GOT3 (cell line): Measurements from ENCODE around the gene IQGAP2.
"Not testable (repeated sequence)": the region's sequence is repeated elsewhere in the genome, so short reads cannot be mapped to it uniquely, and the experiment has no call there.

Source experiments
- DNase-seq: peaks from one replicate; lab custom pipeline; 2025; ENCODE audit warnings: mixed read lengths; lab: John Stamatoyannopoulos, UW

Gene IQGAP2

GRCh38 chr5:76500633-76501393, 97.7 kb downstream of the IQGAP2 start:
- no peak for DNase-seq

GRCh38 chr5:76503929-76504328, 100.8 kb downstream of the IQGAP2 start:
- DNase-seq, result no peak

GRCh38 chr5:76504901-76505564, 101.9 kb downstream of the IQGAP2 start:
- DNase-seq, result no peak

DNA sequence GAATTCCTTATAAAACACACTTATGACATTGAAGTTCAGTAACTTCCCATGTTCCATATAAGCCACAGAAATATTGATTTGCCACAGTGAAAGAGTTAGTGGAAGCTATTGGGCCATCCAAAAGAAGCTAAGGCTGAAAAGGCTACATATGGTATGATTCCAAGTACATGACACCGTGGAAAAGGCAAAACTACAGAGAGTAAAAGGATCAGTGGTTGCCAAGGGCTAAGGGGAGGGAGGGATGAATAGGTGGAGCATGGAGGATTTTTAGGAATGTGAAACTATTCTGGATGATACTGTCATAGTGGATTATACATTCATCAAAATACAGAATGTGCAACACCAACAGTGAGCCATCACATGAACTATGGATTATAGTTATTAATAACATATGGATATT, 110.4 kb downstream of the IQGAP2 start:
- DNase-seq, result no peak

DNA sequence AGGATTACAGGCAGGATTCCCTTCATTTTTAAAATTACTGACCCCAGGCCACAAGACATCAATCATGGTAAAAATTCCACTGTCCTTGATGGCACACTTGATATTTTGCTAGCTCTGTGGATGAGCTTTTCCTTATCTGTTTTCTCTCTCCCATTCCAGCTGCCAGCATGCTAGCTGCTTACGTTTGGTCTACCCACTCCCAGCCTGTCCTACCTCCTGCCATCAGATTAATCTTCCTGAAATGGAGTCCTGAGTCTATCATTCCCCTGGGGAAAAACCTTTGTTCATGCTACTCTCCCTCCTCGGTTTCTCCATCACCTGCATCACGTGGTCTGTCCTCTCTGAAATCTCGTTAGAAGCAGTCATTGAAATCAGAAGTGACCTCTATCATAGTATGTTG, 111.2 kb downstream of the IQGAP2 start:
- DNase-seq, result no peak

- no peak for DNase-seq
These were observed 111.6 kb downstream of the IQGAP2 start for GRCh38 chr5:76514713-76515112.

- no peak for DNase-seq
These were observed 114.2 kb downstream of the IQGAP2 start for GRCh38 chr5:76517334-76517733.

- not testable (repeated sequence) for DNase-seq
These were observed 115.2 kb downstream of the IQGAP2 start for GRCh38 chr5:76518246-76518645.

DNA sequence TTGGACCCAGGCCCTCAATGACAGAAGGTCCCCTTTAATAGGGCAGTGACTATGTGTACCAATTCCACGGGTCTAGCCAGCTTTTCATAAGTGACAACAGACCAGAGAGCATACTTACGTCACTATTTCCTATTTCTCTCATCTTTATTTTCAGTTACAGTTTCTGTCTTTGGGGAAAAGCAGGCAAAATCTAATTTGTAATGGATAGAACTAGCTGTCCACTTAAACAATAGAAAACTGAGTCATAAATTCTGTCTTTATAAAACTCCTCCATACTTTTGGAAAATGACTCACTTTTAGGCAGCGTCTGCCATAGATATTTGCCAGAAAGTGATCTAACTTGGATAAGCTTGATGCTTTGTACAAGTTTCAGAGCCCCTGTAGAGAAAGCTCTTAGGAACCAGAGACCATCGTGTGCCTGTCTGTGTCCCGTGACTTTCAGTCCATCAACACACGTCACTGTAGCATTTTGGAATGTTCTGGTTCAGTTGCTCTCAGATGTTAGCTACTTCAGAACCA, 118.2 kb downstream of the IQGAP2 start:
- no peak for DNase-seq

GRCh38 chr5:76522103-76522935, 119.2 kb downstream of the IQGAP2 start:
- DNase-seq, result no peak

DNA sequence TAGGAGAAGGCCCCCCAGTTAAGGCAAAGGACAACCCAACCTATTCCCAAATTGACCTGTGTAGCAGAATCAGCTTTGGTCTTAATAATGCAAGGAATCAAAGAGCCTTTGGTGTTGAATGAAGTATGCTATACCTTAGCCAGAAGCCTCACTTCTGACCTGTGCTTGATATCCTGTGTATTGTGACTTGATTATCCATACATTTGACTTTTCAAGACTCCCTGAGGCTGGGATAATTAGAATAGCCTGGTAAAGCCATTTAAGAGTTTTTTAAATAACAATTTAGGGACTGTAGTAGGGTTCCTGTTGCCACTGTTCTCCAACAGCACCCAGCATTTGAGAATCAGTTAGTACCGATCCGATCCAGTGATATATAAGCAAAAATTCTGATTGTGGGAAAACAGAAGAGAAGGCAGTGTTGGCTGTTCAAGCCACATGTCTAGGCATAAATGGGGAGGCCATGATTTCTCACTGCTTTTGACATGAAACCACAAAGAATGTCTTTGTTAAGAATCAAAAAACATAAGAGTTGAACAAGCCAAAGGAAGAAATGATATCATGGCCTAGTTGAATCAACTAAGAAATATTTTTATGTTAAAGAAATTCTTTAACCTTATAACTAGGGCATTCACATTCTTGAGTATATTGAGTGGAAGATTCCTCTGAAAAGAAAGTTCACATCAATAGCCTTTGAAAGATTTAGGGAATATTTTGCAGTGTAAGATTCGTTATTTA, 121.2 kb downstream of the IQGAP2 start:
- no peak for DNase-seq

DNA sequence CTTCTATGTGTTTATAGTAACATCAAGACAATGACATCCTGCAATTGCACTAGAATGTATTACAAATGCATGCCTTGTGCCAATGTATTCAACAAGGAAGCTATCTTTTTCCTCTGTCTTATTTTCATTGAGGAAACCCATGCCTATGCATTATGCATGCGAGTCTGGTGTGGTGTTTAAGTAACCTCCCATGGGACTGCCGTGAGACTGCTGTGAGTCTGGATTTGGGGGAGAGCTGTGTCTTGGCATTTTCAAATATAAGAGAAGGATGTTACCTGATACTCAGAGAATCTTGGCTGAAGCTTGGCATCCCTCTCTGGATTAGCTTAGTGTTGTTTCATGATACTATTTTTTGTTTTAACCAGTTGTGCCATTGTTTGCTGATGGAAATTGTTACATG, 121.8 kb downstream of the IQGAP2 start:
- no peak for DNase-seq

DNA sequence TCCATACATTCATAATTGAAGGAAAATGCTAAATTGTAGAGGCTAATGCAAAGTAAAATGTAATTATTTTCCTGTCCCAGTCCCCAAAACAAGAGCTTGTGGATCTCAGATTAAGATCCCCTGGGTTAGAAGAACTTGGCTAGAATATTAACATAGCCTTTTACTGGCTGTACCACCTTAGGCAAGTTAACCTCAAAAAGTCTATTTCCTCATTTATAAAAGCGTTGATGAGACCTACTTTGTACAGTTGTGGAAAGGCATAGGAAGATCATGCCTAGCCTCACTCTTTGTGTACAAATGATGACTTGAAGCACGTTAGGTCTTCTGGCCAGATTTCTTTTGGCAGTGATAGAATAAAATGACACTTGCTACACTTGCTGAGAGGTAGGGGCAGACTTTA, 122.9 kb downstream of the IQGAP2 start:
- DNase-seq, result no peak

- no peak for DNase-seq
These were observed 124.0 kb downstream of the IQGAP2 start for GRCh38 chr5:76526950-76527583.

GRCh38 chr5:76527685-76528161, 124.6 kb downstream of the IQGAP2 start:
- DNase-seq, result no peak

DNA sequence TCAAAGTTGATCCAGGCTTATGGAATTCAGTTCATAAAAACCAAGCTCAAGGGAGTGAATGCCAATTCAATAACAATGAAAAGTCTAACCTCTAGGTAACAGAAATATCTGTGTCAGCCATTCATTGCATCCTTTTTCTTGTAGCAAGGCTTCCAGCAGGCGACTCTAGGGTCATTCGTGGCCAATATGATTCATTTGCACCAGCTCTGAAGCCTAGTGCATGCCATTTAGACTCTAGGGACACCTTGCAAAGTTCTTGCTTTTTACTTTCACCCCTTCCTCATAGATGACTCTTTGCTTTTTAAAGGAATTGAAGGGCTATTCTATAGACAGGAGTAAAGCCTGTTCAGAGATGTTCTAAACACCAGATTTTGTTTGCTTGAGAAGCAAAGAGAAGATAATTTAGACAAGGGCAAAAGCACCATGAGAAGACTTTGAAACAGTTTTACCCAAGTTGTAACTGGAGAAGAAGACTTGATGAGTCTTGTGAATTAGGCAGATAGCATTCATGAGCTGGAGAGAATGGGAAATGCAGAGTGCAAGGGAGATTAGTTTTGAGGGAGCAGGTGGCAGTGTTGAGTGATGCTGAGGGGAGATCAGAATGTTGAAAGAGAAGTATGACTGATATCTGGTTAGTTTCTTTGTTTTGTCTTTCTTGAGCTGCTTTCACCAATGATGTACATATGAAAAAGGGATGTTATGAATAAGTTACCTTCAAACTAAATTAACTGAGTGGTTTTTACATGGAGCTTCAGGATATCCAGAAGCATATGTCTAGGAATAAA, 125.7 kb downstream of the IQGAP2 start:
- DNase-seq, result no peak

- DNase-seq, result no peak
These were observed 126.6 kb downstream of the IQGAP2 start for GRCh38 chr5:76529464-76530344.

- DNase-seq, result no peak
These were observed 129.0 kb downstream of the IQGAP2 start for GRCh38 chr5:76532052-76532451.

DNA sequence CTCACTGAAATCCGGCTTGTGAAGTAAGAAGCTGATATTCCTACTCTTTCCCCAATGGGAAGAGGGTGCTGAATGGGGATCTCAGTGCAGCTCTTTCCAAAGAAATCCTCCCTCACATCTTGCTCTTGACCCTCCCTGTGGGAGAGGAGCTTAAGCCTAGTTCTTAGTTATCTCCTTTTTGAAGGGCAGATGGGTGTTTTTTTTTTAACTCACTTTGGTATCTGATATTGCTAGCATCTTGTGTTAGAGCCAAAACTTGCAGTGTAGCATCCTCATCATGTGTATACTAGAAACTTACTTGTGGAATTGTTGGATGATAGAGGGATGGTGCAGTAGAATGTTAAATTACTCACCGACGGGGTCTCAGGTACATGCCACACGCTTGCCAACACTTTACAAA, 129.9 kb downstream of the IQGAP2 start:
- DNase-seq, result no peak
